WTC11 (cell line): ENCODE data around the gene SIAH3.

Source experiments
- ARID4B ChIP-seq: sonication (generic); formaldehyde crosslinking; IDR thresholded peaks from 2 replicates; pipeline ENCODE4 v1.8.0; 2023; ENCODE audit warnings: missing genetic modification reagents, mild to moderate bottlenecking, borderline replicate concordance
- ATF2 ChIP-seq: sonication (generic); formaldehyde crosslinking; IDR thresholded peaks from 2 replicates; pipeline ENCODE4 v1.8.1; 2022; ENCODE audit warnings: low read depth, missing genetic modification reagents, borderline replicate concordance
- ATF3 ChIP-seq: sonication (generic); formaldehyde crosslinking; conservative IDR thresholded peaks from 2 replicates; pipeline ENCODE4 v1.8.1; 2022; ENCODE audit warnings: mild to moderate bottlenecking, missing genetic modification reagents
- CREM ChIP-seq: sonication (generic); formaldehyde crosslinking; IDR thresholded peaks from 2 replicates; pipeline ENCODE4 v1.8.1; 2022; ENCODE audit warnings: mild to moderate bottlenecking, missing genetic modification reagents, moderate library complexity
- E2F1 ChIP-seq: sonication (generic); formaldehyde crosslinking; IDR thresholded peaks from 2 replicates; pipeline ENCODE4 v1.8.0; 2022; ENCODE audit warnings: mild to moderate bottlenecking, missing genetic modification reagents
- E2F4 ChIP-seq: sonication (generic); formaldehyde crosslinking; IDR thresholded peaks from 2 replicates; pipeline ENCODE4 v1.8.1; 2022; ENCODE audit warnings: low read depth, mild to moderate bottlenecking, moderate library complexity, missing genetic modification reagents, borderline replicate concordance
- ERG ChIP-seq: fragments of 250-450 bp; sonication (Bioruptor Pico); IDR thresholded peaks from 2 replicates; pipeline ENCODE4 v1.8.0; 2021; ENCODE audit warnings: mild to moderate bottlenecking
- FOXK1 ChIP-seq: sonication (generic); formaldehyde crosslinking; IDR thresholded peaks from 2 replicates; pipeline ENCODE4 v1.8.0; 2022; ENCODE audit warnings: mild to moderate bottlenecking, moderate library complexity, missing genetic modification reagents
- PRDM15 ChIP-seq: sonication (generic); formaldehyde crosslinking; IDR thresholded peaks from 2 replicates; pipeline ENCODE4 v1.8.0; 2022; ENCODE audit warnings: missing genetic modification reagents
- SP1 ChIP-seq: sonication (generic); formaldehyde crosslinking; conservative IDR thresholded peaks from 2 replicates; pipeline ENCODE4 v1.8.1; 2022; ENCODE audit warnings: missing genetic modification reagents
- TCF7 ChIP-seq: sonication (generic); formaldehyde crosslinking; IDR thresholded peaks from 2 replicates; pipeline ENCODE4 v1.8.0; 2022; ENCODE audit warnings: mild to moderate bottlenecking, low read depth, missing genetic modification reagents, moderate library complexity
- TP53 ChIP-seq: sonication (generic); formaldehyde crosslinking; IDR thresholded peaks from 2 replicates; pipeline ENCODE4 v1.8.1; 2023; ENCODE audit warnings: mild to moderate bottlenecking, missing genetic modification reagents
- ZNF532 ChIP-seq: fragments of 250-450 bp; sonication (Bioruptor Pico); IDR thresholded peaks from 2 replicates; pipeline ENCODE4 v1.9.0; 2021; ENCODE audit warnings: mild to moderate bottlenecking, borderline replicate concordance

DNA sequence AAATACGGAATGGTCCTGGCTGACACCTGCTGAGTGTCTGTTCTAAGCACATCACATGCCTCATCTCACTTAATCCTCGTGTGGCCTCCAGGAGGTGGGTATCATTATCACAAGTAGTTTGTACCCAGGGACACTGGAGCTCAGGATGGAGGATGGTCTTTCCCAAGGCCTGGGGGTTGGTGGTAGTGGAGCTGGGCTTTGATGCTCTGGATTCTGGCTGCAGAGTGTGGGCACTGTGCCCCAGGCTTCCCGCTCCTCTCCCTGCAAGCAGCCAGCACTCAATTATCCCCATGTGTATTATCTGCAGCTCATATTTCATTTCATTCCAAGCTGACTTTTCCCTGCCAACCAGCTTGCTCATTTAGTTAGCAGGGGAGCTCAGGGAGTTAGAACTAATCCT is 52.1 kb downstream of the SIAH3 start:
- TF ChIP-seq ZNF532 (CRISPR knock-in tag): no peak
- TF ChIP-seq ATF3 (CRISPR knock-in tag): no peak
- no peak for TF ChIP-seq E2F1
- TF ChIP-seq CREM: no peak
- TF ChIP-seq TCF7 (CRISPR knock-in tag): no peak
- no peak for TF ChIP-seq PRDM15
- TF ChIP-seq SP1 (CRISPR knock-in tag): no peak
- no peak for TF ChIP-seq ERG (CRISPR knock-in tag)
- no peak for TF ChIP-seq FOXK1 (CRISPR knock-in tag)
- TF ChIP-seq ARID4B (CRISPR knock-in tag): no peak
- no peak for TF ChIP-seq E2F4
- no peak for TF ChIP-seq ATF2 (CRISPR knock-in tag)
- TF ChIP-seq TP53 (CRISPR knock-in tag): no peak
